HG02885 (cell line): Measurements from ENCODE around the gene RAB11FIP4.
"Not testable (repeated sequence)": the region's sequence is repeated elsewhere in the genome, so short reads cannot be mapped to it uniquely, and the experiment has no call there.

Experiments used
- ATAC-seq: cut with Tn5 transposase; IDR thresholded peaks from one replicate; pipeline ENCODE4 v1.9.1; 2021; ENCODE audit warnings: mild to moderate bottlenecking; ENCODE audit not compliant: unreplicated experiment, poor library complexity

RAB11FIP4 gene

GRCh38 chr17:31391496-31391949, at the start of gene RAB11FIP4:
Gene RAB11FIP4 (plus strand): TSS chr17:31391675. CDS start chr17:31391853, 178 bp downstream.
- no peak for ATAC-seq

GRCh38 chr17:31345191-31345747, 46.2 kb upstream of the RAB11FIP4 start:
- ATAC-seq = not testable (repeated sequence)

GRCh38 chr17:31349454-31349853, 42.0 kb upstream of the RAB11FIP4 start:
- ATAC-seq = no peak

GRCh38 chr17:31355935-31356334, 35.5 kb upstream of the RAB11FIP4 start:
- no peak for ATAC-seq

GRCh38 chr17:31357091-31357490, 34.4 kb upstream of the RAB11FIP4 start:
- no peak for ATAC-seq

GRCh38 chr17:31357839-31358394, 33.6 kb upstream of the RAB11FIP4 start:
- no peak for ATAC-seq

GRCh38 chr17:31364012-31364411, 27.5 kb upstream of the RAB11FIP4 start:
- no peak for ATAC-seq

GRCh38 chr17:31366088-31366487, 25.4 kb upstream of the RAB11FIP4 start:
- ATAC-seq = no peak

- ATAC-seq = no peak
Observed at GRCh38 chr17:31369266-31369665, 22.2 kb upstream of the RAB11FIP4 start.

GRCh38 chr17:31371511-31372097, 19.9 kb upstream of the RAB11FIP4 start:
- ATAC-seq = no peak

- ATAC-seq = no peak
Observed at GRCh38 chr17:31373150-31374093, 18.1 kb upstream of the RAB11FIP4 start.

- no peak for ATAC-seq
Observed at GRCh38 chr17:31374094-31374447, 17.4 kb upstream of the RAB11FIP4 start.

GRCh38 chr17:31374503-31374902, 17.0 kb upstream of the RAB11FIP4 start:
- no peak for ATAC-seq

GRCh38 chr17:31378638-31379037, 12.8 kb upstream of the RAB11FIP4 start:
- ATAC-seq = no peak

- ATAC-seq = no peak
Observed at GRCh38 chr17:31379597-31380205, 11.8 kb upstream of the RAB11FIP4 start.

- ATAC-seq = no peak
Observed at GRCh38 chr17:31381165-31381668, 10.3 kb upstream of the RAB11FIP4 start.

GRCh38 chr17:31382668-31383275, 8.7 kb upstream of the RAB11FIP4 start:
- not testable (repeated sequence) for ATAC-seq

- not testable (repeated sequence) for ATAC-seq
Observed at GRCh38 chr17:31383488-31383887, 8.0 kb upstream of the RAB11FIP4 start.

GRCh38 chr17:31385428-31386285, 5.8 kb upstream of the RAB11FIP4 start:
- ATAC-seq = no peak
